HG03196 (cell line): ENCODE measurements around the gene KCNQ1.
A peak's percentile ranks its signal among the peaks of the same experiment; 100 is the strongest.

Source experiments
- ATAC-seq: cut with Tn5 transposase; IDR thresholded peaks from one replicate; pipeline ENCODE4 v1.9.1; 2021; ENCODE audit not compliant: unreplicated experiment

Gene KCNQ1

GRCh38 chr11:2885678-2886081, 440.9 kb downstream of the KCNQ1 start, which contains the start of gene CDKN1C:
TSS of gene CDKN1C (minus strand) at chr11:2885775. CDS start at chr11:2885456, 319 bp downstream.
- peak; percentile 61 for ATAC-seq

DNA sequence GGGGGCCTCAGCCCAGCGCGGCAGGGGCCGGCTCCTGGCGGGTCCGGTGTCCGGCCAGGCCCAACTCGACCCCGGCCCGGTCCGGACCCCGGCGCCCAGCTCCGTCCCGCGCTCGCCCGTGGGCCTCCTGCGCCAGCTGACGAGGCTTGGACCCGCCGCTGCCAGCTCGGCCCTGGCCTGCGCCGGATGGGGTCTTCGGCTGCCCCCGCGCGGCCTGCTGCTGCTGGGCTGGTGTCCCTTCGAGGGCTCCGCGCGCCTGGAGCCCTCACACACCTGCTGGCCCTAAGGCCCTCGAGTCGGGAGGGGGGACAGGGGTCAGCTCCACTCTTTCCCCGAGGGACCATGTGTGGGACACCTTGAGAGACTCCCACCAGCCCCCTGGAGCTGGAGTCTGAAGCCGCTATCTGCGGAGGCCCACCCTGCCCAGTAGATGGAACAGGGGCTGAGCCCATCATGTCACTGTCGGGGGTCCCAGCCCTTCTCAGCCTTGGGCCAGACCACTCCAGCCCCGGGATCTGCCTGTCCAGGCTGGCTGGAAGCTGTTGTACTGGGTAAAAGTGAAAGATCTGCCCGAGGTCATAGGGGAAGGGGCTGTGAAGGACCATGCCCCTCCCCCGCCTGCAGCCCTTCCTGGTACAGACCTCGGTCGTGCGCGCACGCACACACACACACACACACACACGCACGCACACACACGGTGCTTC, 441.5 kb downstream of the KCNQ1 start:
- ATAC-seq: peak; percentile 4

- no peak for ATAC-seq
These were observed 442.1 kb downstream of the KCNQ1 start for GRCh38 chr11:2886936-2887335.

GRCh38 chr11:2887515-2888195, 442.8 kb downstream of the KCNQ1 start:
- no peak for ATAC-seq

DNA sequence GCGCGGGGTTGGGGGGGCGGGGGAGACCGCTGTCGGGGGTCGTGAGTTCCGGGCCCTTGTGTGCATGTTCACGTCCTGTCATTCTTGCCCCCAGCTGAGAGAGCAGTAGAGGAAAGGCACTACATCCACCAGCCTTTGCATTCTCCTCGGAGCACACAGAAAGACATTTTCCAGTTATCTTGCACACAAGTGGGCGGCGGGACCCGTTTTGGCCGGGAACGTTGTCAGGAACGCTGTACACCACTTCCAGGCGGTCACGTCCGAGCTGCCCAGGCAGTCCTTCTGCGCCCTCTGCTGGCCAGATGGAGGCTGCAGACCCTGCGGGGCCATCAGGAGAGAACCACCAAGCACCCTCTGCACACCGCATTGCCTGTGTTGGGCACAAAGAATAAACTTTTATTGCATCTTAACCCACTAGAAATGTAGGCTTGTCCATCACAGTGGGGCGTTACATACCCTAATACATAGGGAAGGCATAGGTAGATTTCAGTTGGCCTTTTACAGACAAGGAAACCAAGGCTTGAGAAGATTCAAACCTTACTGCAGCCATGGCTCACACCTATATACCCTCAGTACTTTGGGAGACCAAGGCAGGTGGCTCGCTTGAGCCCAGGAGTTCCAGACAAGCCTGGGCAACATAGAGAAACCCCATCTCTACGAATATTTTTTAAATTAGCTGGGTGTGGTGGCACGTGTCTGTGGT, 443.6 kb downstream of the KCNQ1 start:
- no peak for ATAC-seq

DNA sequence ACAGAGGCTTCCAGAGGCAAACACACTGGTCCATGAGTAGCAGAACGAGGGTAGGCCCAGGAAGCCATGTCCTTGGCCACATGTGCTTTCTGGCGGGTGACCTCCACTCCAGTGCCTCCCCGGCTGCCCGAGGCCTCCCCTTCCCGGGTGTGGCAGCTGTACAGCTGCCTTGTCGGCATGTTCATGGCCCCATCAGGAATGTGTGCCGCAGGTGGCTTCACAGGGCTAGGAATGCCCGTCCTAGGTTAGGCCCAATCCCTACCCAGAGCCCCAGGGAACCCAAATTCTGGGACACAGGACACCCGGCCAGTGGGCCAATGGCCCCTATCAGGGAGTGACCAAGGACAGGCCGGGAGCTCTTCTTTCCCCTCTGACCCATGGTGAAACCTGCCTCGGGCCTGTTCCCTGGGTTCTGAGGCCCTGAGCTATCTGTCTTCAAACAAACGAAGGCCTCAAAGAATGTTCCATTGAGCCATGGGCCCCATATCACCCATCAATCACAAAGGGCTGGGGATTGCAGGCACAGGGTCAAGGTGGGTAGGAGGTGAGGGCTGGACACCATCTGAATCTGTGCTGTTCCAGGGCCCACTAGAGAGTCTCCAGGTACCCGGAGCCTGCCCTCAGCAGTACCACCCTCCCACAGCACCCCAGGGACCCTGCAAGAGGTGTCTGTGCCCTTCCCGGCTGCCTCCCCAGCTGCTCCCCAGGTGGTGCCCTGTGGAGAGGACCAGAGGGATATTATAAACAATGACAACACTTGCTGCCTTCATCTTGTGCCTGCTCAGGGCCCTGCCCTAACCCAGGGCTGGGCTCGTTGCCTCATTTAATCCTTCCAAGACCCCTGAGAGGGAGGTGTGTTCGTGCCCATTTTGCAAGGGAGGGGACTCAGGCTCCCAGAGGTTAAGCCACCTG, 444.8 kb downstream of the KCNQ1 start:
- ATAC-seq: no peak

GRCh38 chr11:2890466-2891294, 445.9 kb downstream of the KCNQ1 start:
- ATAC-seq: no peak

GRCh38 chr11:2891326-2892214, 446.8 kb downstream of the KCNQ1 start:
- no peak for ATAC-seq

GRCh38 chr11:2892215-2892966, 447.6 kb downstream of the KCNQ1 start:
- no peak for ATAC-seq

DNA sequence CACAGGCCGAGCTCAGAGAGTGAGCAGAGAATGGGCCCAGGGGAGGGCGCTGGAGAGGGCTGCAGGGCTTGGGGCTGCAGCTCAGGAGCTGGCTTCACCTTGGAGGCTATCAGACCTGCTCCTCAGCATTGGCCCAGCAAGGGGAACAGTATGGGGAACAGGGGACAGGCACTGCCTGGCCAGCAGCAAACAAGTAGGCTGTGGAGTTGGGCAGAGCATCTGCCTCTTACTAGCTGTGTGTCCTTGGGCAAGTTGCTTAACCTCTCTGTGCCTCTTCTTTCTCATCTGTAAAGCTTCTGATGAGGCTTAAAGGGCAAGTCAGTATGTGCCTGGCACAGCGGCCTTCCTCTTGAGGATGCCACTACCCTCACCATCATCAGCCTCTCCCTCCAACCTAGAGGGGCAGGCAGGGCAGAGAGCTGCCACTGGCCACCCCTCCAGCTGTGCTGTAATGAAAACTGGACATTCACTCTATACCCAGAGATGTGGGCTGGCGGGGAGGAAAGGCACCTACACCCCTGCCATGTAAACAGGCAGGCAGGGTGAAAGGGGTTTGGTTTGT, 448.2 kb downstream of the KCNQ1 start:
- ATAC-seq: no peak

DNA sequence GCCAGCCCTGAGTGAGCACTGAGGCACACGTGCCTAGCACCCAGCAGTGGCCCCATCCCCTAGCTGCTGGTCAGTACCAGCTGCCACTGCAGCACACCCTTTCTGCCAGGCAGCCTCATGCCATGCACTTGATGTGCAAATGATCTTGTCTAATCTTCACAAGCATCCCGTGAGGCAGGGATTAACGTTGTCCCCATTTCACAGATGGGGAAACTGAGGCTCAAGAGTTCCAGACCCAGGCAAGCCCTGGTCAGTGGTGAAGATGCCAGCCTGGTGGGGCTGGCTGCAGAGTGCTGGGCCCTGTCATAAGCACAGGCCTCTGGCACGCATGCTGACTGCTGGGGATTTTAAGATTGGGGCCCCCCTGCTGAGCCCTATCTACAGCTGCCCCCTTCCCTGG, 449.1 kb downstream of the KCNQ1 start:
- ATAC-seq: no peak

- ATAC-seq: no peak
These were observed 451.2 kb downstream of the KCNQ1 start for GRCh38 chr11:2896047-2896446.

DNA sequence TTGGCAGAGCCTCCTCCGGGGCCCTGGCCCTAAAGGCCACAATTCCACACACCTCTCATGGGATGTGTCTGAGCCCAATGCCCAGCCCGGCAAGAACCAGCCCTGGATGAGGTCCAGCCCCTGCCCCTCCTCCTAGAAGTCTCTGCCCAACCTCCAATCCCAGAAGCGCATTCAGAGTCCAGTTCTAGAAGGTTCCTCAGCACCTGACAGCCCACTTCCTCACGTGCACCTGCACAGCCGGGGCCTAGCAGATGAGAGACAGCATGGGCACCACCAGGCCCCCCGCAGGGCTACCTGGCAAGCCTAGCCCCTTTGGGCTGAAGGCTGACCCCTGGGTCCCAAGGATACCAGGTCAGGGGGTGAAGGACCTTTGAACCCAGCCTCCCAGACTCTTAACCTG, 452.2 kb downstream of the KCNQ1 start:
- ATAC-seq: no peak

DNA sequence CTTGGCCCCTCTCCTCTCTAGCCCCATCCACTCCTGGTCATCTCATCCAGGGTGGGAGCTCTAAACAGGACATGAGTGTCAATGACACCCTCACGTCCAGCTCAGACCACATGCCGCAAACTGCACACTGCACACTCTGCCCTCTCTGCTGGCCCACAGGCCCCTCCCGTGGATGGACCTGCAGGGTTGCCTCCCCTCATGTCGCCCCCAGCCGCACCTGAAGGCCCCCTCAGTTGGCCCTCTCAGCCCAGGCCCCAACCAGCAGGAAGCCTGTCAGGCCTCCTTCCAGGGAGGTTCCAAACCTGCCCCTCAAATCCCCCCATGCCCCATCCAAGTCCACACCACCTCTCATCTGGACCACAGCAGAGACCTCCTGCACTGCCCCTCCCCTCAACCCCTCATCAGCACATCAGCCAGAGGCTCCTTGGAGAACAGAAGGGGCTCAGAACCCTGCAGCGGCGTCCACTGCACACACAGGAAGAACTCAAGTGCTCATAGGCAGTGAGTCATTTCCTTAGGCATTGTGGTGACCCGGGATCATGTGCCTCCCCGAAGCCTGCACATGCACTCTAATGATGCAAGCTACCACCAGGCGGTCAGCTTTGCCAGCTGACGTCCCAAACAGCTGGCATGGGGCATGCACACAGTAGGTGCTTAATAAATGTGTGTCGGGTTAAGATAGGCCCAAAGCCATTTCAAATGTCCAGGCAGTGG, 453.7 kb downstream of the KCNQ1 start:
- ATAC-seq: no peak
